HL-60 (cell line): Measurements from ENCODE around the gene WDR91.
A peak's percentile ranks its signal among the peaks of the same experiment; 100 is the strongest.

Experiments used
- DNase-seq, 2 experiments: peaks; one replicate each; pipeline ENCODE4 v3.0.0-alpha.2; 2010 to 2020; ENCODE audit warnings: low read depth in 1 of 2, low spot score in 1 of 2
- H3K27ac ChIP-seq: fragments of 250-450 bp; sonication (Bioruptor Pico); replicated peaks from 2 replicates; pipeline ENCODE4 v1.5.1; 2020; ENCODE audit warnings: mild to moderate bottlenecking, moderate library complexity
- H3K27me3 ChIP-seq: fragments of 250-450 bp; sonication (Bioruptor Pico); 2 replicates; pipeline ENCODE4 v1.5.1; 2021; ENCODE audit warnings: mild to moderate bottlenecking, moderate library complexity; ENCODE audit not compliant: insufficient read depth, poor library complexity, severe bottlenecking
- H3K4me3 ChIP-seq: replicated peaks from 2 replicates; pipeline ENCODE4 v1.5.1; 2011; ENCODE audit warnings: mild to moderate bottlenecking, control low read depth, low read length; ENCODE audit not compliant: insufficient read depth
- CTCF ChIP-seq: IDR thresholded peaks from one replicate; pipeline ENCODE4 v1.5.1; 2011; ENCODE audit warnings: low read length, control low read depth, inconsistent platforms; ENCODE audit not compliant: insufficient read depth
- GABPA ChIP-seq: IDR thresholded peaks from 2 replicates; pipeline ENCODE4 v1.6.1; 2012; ENCODE audit warnings: low read depth
- POLR2AphosphoS5 ChIP-seq: IDR thresholded peaks from 2 replicates; pipeline ENCODE4 v1.6.1; 2012; ENCODE audit warnings: low read depth
- SPI1 ChIP-seq: IDR thresholded peaks from 2 replicates; pipeline ENCODE4 v1.6.1; 2012; ENCODE audit warnings: low read depth, mild to moderate bottlenecking, borderline replicate concordance
- TF ChIP-seq, protein P1 (sequence below): IDR thresholded peaks from 2 replicates; pipeline ENCODE4 v1.6.1; 2012; ENCODE audit warnings: low read depth; ENCODE audit not compliant: insufficient replicate concordance

The WDR91 gene

GRCh38 chr7:135166338-135166990, 44.9 kb downstream of the WDR91 start:
- no peak overlapping the region for H3K27ac ChIP-seq
- H3K27me3 ChIP-seq = no peaks in the 10 kb centered on the region
- H3K4me3 ChIP-seq = no peak overlapping the region
- TF ChIP-seq GABPA (no peak), SPI1 (no peak), CTCF (no peak), POLR2AphosphoS5 (no peak)
- TF ChIP-seq, protein P1, sequence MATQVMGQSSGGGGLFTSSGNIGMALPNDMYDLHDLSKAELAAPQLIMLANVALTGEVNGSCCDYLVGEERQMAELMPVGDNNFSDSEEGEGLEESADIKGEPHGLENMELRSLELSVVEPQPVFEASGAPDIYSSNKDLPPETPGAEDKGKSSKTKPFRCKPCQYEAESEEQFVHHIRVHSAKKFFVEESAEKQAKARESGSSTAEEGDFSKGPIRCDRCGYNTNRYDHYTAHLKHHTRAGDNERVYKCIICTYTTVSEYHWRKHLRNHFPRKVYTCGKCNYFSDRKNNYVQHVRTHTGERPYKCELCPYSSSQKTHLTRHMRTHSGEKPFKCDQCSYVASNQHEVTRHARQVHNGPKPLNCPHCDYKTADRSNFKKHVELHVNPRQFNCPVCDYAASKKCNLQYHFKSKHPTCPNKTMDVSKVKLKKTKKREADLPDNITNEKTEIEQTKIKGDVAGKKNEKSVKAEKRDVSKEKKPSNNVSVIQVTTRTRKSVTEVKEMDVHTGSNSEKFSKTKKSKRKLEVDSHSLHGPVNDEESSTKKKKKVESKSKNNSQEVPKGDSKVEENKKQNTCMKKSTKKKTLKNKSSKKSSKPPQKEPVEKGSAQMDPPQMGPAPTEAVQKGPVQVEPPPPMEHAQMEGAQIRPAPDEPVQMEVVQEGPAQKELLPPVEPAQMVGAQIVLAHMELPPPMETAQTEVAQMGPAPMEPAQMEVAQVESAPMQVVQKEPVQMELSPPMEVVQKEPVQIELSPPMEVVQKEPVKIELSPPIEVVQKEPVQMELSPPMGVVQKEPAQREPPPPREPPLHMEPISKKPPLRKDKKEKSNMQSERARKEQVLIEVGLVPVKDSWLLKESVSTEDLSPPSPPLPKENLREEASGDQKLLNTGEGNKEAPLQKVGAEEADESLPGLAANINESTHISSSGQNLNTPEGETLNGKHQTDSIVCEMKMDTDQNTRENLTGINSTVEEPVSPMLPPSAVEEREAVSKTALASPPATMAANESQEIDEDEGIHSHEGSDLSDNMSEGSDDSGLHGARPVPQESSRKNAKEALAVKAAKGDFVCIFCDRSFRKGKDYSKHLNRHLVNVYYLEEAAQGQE = no peak
- no peak for DNase-seq

GRCh38 chr7:135165862-135166261, 45.5 kb downstream of the WDR91 start:
- no peak overlapping the region for H3K27ac ChIP-seq
- TF ChIP-seq CTCF (no peak), POLR2AphosphoS5 (no peak), GABPA (no peak), SPI1 (no peak)
- TF ChIP-seq, protein P1 = no peak
- no peaks in the 10 kb centered on the region for H3K27me3 ChIP-seq
- no peak for DNase-seq
- no peak overlapping the region for H3K4me3 ChIP-seq

GRCh38 chr7:135164357-135165061, 46.8 kb downstream of the WDR91 start:
- H3K27ac ChIP-seq = no peak overlapping the region
- DNase-seq = no peak
- no peak overlapping the region for H3K4me3 ChIP-seq
- no peaks in the 10 kb centered on the region for H3K27me3 ChIP-seq
- TF ChIP-seq GABPA (no peak), POLR2AphosphoS5 (peak; percentile 16; the same call in 1 of the 2 replicates)

DNA sequence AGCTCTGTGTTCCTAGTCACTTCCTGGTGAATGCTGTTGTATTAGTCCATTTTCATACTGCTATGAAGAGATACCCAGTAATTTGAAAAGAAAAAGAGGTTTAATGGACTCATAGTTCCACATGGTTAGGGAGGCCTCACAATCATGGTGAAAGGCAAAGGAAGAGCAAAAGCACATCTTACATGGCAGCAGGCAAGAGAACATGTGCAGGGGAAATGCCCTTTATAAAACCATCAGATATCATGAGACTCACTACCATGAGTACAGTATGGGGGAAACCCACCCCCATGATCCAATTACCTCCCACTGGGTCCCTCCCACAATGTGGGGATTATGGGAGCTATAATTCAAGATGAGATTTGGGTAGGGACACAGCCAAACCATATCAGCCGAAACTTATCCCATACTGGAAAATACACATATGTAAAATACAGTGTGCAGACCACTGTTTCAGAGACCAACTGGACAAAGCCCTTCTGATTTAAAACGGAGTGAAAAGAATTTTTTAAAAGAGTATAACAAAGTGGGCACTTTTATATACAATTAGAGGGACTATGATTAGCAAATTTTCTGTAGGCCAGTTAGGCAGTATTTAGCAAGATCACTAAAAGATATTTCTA, 48.8 kb downstream of the WDR91 start:
- no peak for DNase-seq
- H3K27ac ChIP-seq = peak overlapping the region; percentile 92
- no peaks in the 10 kb centered on the region for H3K27me3 ChIP-seq
- H3K4me3 ChIP-seq = no peak overlapping the region
- no peak for TF ChIP-seq POLR2AphosphoS5
